Measurements from ENCODE around the gene ZNF280B. TPM values are rescaled to one million over a fixed set of nuclear protein-coding genes. Genes with fewer than 3 reads are reported as not detected.
A peak's percentile ranks its signal among the peaks of the same experiment; 100 is the strongest.

Gene ZNF280B
- total and polyA plus RNA-seq, 2 experiments from 2014 or later = 5.5 to 6.7 TPM

- peaks cover 96% of the 10 kb centered on the region for H3K27me3 ChIP-seq (ENCODE audit: insufficient read depth)
- H3K4me2 ChIP-seq = no peak overlapping the region
- H4K20me1 ChIP-seq (replicated peaks; ENCODE audit: insufficient read depth) = no peaks in the 10 kb centered on the region; the same call in 1 of the 2 replicates
- Mint-ChIP-seq H3K27ac (no peak overlapping the region), H3K36me3 (ENCODE audit: low read depth) (no peaks in the 10 kb centered on the region; the same call in 2 of the 3 replicates), H3K9me3 (peaks cover 13% of the 10 kb centered on the region), H3K4me3 (no peak overlapping the region), H3K27me3 (ENCODE audit: insufficient read depth, low read depth, poor library complexity) (peaks cover 85% of the 10 kb centered on the region), H3K4me1 (no peaks in the 10 kb centered on the region)
- no peaks in the 10 kb centered on the region for H3F3A ChIP-seq (replicated peaks; ENCODE audit: low read depth)
- no peaks in the 10 kb centered on the region for H3K79me2 ChIP-seq (replicated peaks; ENCODE audit: insufficient read depth)
- DNase-seq (ENCODE audit: low spot score) (peak; percentile 69), ATAC-seq (peak; percentile 97)
- TF ChIP-seq ZNF331 (CRISPR knock-in tag; IDR thresholded peaks at IDR 0.05; ENCODE audit: low read depth) = no peak
- TF ChIP-seq, protein P1, sequence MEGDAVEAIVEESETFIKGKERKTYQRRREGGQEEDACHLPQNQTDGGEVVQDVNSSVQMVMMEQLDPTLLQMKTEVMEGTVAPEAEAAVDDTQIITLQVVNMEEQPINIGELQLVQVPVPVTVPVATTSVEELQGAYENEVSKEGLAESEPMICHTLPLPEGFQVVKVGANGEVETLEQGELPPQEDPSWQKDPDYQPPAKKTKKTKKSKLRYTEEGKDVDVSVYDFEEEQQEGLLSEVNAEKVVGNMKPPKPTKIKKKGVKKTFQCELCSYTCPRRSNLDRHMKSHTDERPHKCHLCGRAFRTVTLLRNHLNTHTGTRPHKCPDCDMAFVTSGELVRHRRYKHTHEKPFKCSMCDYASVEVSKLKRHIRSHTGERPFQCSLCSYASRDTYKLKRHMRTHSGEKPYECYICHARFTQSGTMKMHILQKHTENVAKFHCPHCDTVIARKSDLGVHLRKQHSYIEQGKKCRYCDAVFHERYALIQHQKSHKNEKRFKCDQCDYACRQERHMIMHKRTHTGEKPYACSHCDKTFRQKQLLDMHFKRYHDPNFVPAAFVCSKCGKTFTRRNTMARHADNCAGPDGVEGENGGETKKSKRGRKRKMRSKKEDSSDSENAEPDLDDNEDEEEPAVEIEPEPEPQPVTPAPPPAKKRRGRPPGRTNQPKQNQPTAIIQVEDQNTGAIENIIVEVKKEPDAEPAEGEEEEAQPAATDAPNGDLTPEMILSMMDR (conservative IDR thresholded peaks at IDR 0.05; ENCODE audit: low read depth in 2 of 2) = peak; percentile 47 to 63; a peak in 3 of 4 replicates
- no peaks in the 10 kb centered on the region for H3K9me2 ChIP-seq (ENCODE audit: insufficient read depth)
- no peaks in the 10 kb centered on the region for H3K36me3 ChIP-seq (ENCODE audit: insufficient read depth)
- no peak overlapping the region for H2AFZ ChIP-seq
- no peak overlapping the region for H3K27ac ChIP-seq (ENCODE audit: low read depth)
- H3K4me3 ChIP-seq = no peak overlapping the region
- H3K4me1 ChIP-seq (ENCODE audit: insufficient read depth) = no peaks in the 10 kb centered on the region
Measured at GRCh38 chr22:22552630-22553029, 44.1 kb upstream of the ZNF280B start.

- peaks cover 2% of the 10 kb centered on the region; the same call in 2 of the 3 replicates for H3K9me3 Mint-ChIP-seq
- H3K4me3 Mint-ChIP-seq = no peak overlapping the region
- no peaks in the 10 kb centered on the region for H3K4me1 ChIP-seq (ENCODE audit: insufficient read depth)
- no peaks in the 10 kb centered on the region for H3K36me3 Mint-ChIP-seq (ENCODE audit: low read depth)
- no peaks in the 10 kb centered on the region for H3F3A ChIP-seq (replicated peaks; ENCODE audit: low read depth)
- no peak for ATAC-seq
- H3K27me3 Mint-ChIP-seq (ENCODE audit: insufficient read depth, low read depth, poor library complexity) = peaks cover 84% of the 10 kb centered on the region
- no peak overlapping the region for H3K27ac Mint-ChIP-seq
- no peak overlapping the region for H3K4me2 ChIP-seq
- H2AFZ ChIP-seq = no peak overlapping the region
- H3K27ac ChIP-seq (ENCODE audit: low read depth) = no peak overlapping the region
- H3K79me2 ChIP-seq (replicated peaks; ENCODE audit: insufficient read depth) = no peaks in the 10 kb centered on the region
- H3K9me2 ChIP-seq (ENCODE audit: insufficient read depth) = no peaks in the 10 kb centered on the region
- no peak for DNase-seq (ENCODE audit: low spot score)
- peaks cover 99% of the 10 kb centered on the region for H3K27me3 ChIP-seq (ENCODE audit: insufficient read depth)
- H3K4me3 ChIP-seq = no peak overlapping the region
- no peaks in the 10 kb centered on the region for H3K4me1 Mint-ChIP-seq
- H4K20me1 ChIP-seq (replicated peaks; ENCODE audit: insufficient read depth) = no peaks in the 10 kb centered on the region; the same call in 1 of the 2 replicates
- H3K36me3 ChIP-seq (ENCODE audit: insufficient read depth) = no peaks in the 10 kb centered on the region
- TF ChIP-seq, protein P1 (conservative IDR thresholded peaks at IDR 0.05; ENCODE audit: low read depth in 2 of 2) = no peak
- TF ChIP-seq, protein P2, sequence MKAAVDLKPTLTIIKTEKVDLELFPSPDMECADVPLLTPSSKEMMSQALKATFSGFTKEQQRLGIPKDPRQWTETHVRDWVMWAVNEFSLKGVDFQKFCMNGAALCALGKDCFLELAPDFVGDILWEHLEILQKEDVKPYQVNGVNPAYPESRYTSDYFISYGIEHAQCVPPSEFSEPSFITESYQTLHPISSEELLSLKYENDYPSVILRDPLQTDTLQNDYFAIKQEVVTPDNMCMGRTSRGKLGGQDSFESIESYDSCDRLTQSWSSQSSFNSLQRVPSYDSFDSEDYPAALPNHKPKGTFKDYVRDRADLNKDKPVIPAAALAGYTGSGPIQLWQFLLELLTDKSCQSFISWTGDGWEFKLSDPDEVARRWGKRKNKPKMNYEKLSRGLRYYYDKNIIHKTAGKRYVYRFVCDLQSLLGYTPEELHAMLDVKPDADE (IDR thresholded peaks at IDR 0.05) = no peak
- TF ChIP-seq EZH2phosphoT487 (IDR thresholded peaks at IDR 0.05; ENCODE audit: unreplicated experiment) (no peak), NANOG (IDR thresholded peaks at IDR 0.05; ENCODE audit: borderline replicate concordance) (no peak), ZNF114 (CRISPR knock-in tag; IDR thresholded peaks at IDR 0.05) (no peak), POLR2AphosphoS5 (IDR thresholded peaks at IDR 0.05; ENCODE audit: low read depth) (no peak), REST (IDR thresholded peaks at IDR 0.05; ENCODE audit: unreplicated experiment) (no peak), ZNF331 (CRISPR knock-in tag; IDR thresholded peaks at IDR 0.05; ENCODE audit: low read depth) (no peak), CREB1 (CRISPR knock-in tag; IDR thresholded peaks at IDR 0.05; ENCODE audit: low read depth) (no peak), EZH2 (IDR thresholded peaks at IDR 0.05; ENCODE audit: low read depth, unreplicated experiment) (no peak)
Measured at GRCh38 chr22:22550789-22551434, 42.4 kb upstream of the ZNF280B start.

Data from GM23338 (cell line).